WERI-Rb-1 (cell line): ENCODE measurements around the gene FABP6.
A peak's percentile ranks its signal among the peaks of the same experiment; 100 is the strongest.

ENCODE experiments used
- DNase-seq: peaks from one replicate; pipeline ENCODE4 v3.0.0-alpha.2; 2020
- H3K27ac ChIP-seq: fragments of 250-450 bp; sonication (Bioruptor Pico); 2 replicates; pipeline ENCODE4 v1.5.1; 2020; ENCODE audit warnings: mild to moderate bottlenecking, moderate library complexity
- H3K27me3 ChIP-seq: fragments of 250-450 bp; sonication (Bioruptor Pico); 2 replicates; pipeline ENCODE4 v1.5.1; 2021; ENCODE audit warnings: mild to moderate bottlenecking, low read depth, moderate library complexity; ENCODE audit not compliant: insufficient read depth, severe bottlenecking
- H3K36me3 ChIP-seq: fragments of 250-450 bp; sonication (Bioruptor Pico); 2 replicates; pipeline ENCODE4 v1.5.1; 2020; ENCODE audit warnings: mild to moderate bottlenecking, moderate library complexity
- H3K4me3 ChIP-seq: 2 replicates; pipeline ENCODE4 v1.5.1; 2011; ENCODE audit warnings: low read depth, mild to moderate bottlenecking, control low read depth, low read length
- H3K9me3 ChIP-seq: fragments of 250-450 bp; sonication (Bioruptor Pico); 2 replicates; pipeline ENCODE4 v1.5.1; 2021; ENCODE audit warnings: mild to moderate bottlenecking, moderate library complexity; ENCODE audit not compliant: severe bottlenecking
- CTCF ChIP-seq: IDR thresholded peaks from 2 replicates; pipeline ENCODE4 v1.5.1; 2011; ENCODE audit warnings: low read depth, mild to moderate bottlenecking, control low read depth, inconsistent platforms, low read length

FABP6 gene

DNA sequence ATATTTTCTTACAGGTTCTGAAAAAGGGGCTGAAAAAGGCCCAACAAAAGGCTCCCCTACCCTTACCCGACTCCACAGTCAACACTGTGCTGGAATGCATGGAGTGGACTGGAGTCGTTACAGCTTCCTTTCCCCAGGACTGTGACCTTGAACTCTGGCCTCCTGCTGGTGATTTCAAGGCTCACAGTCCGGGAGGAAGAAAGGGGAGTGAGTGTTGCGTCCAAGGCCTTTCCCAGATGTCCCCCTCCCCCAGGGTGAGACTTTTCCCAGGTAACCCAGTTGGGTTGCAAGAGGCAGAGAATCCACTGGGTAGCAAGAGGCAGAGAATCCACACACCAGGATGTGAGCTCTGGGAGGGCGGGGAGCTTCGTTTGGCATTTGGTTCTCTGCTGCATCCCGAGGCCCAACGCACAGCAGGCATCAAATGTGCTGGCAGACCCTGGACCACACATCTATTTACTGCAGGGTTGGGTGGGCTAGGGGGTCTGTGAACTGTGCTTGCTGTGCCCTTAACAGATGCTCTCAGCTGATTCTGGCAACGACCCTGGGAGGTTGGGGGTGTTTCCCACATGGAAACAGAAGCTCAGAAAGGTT lies 37.5 kb downstream of the FABP6 start:
- H3K27me3 ChIP-seq: peaks cover 3% of the 10 kb centered on the region
- DNase-seq: no peak
- TF ChIP-seq CTCF: no peak
- peaks cover 2% of the 10 kb centered on the region; the same call in 1 of the 2 replicates for H3K36me3 ChIP-seq
- no peak overlapping the region for H3K27ac ChIP-seq
- no peaks in the 10 kb centered on the region for H3K9me3 ChIP-seq
- no peak overlapping the region for H3K4me3 ChIP-seq

GRCh38 chr5:160268121-160268520 lies 38.8 kb downstream of the FABP6 start:
- no peak overlapping the region for H3K27ac ChIP-seq
- H3K27me3 ChIP-seq: peaks cover 3% of the 10 kb centered on the region
- no peak for TF ChIP-seq CTCF
- H3K9me3 ChIP-seq: no peaks in the 10 kb centered on the region
- H3K4me3 ChIP-seq: no peak overlapping the region
- peaks cover 2% of the 10 kb centered on the region; the same call in 1 of the 2 replicates for H3K36me3 ChIP-seq
- no peak for DNase-seq

DNA sequence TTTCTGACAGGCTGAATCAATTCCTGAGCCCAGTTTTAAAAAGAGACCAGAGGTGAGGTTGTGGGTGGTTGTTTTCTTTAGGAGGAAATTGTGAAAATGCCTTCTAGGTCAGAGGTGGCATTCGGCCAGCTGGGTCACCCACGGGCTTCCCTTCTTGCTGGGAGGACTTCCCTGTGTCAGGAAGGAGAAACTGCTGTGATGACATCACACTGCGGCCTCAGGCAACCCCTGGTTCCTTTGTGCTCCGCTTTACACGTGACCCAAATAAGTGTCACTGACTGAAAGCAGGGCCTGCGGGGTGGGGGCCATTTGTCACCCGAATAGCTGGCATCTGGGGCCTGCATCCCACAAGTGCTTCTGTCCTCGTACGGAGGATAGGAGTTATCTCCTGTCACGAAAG lies 39.7 kb downstream of the FABP6 start:
- no peak overlapping the region for H3K27ac ChIP-seq
- H3K4me3 ChIP-seq: no peak overlapping the region
- DNase-seq: no peak
- TF ChIP-seq CTCF: no peak
- no peaks in the 10 kb centered on the region for H3K9me3 ChIP-seq
- H3K27me3 ChIP-seq: no peaks in the 10 kb centered on the region
- H3K36me3 ChIP-seq: peaks cover 2% of the 10 kb centered on the region; the same call in 1 of the 2 replicates

DNA sequence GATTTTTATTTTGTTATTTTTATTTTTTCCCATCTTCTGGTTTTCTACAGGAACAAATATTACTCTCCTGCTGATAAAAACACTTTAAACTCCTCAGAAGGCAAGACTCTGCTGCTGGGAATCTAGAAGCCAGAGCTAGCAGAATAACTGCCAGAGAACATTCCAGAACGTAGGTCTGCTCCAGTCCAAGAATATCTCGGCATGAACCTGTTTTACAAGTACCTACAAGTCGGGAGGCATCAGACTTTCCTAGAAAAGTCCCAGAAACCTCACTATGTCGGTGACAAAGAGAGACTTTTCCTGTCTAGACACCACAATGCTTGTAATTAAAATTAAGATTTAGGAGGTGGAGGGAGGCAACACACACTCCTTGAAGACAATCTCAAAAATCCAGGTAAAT lies 41.4 kb downstream of the FABP6 start:
- H3K36me3 ChIP-seq: peaks cover 2% of the 10 kb centered on the region; the same call in 1 of the 2 replicates
- TF ChIP-seq CTCF: no peak
- no peak overlapping the region for H3K4me3 ChIP-seq
- peak overlapping the region; percentile 21 for H3K27ac ChIP-seq
- no peak for DNase-seq
- no peaks in the 10 kb centered on the region for H3K27me3 ChIP-seq
- no peaks in the 10 kb centered on the region for H3K9me3 ChIP-seq

DNA sequence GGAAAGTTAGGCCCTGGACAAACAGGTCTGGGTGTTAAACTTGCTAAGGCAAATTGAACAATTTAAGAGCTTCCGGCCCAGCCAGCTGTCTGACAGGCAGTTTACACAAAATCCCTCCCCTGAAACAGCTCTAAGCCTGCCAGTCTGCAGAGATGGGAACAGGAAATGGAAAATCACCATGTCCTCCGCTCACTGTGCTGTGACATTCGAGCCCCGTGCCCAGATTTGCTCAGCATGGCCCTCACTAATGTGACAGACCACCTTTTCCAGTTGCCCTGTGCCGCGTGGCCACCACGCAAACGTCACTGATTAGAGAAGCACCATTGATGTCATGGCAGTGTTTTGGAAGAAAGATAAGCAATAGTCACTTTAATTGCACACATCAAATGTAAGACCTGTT lies 42.1 kb downstream of the FABP6 start:
- TF ChIP-seq CTCF: no peak
- H3K9me3 ChIP-seq: no peaks in the 10 kb centered on the region
- H3K4me3 ChIP-seq: no peak overlapping the region
- H3K36me3 ChIP-seq: peaks cover 2% of the 10 kb centered on the region
- H3K27me3 ChIP-seq: no peaks in the 10 kb centered on the region
- peak; percentile 59 for DNase-seq
- H3K27ac ChIP-seq: peak overlapping the region; percentile 41

- no peaks in the 10 kb centered on the region for H3K27me3 ChIP-seq
- DNase-seq: no peak
- peak overlapping the region; percentile 41 for H3K27ac ChIP-seq
- H3K9me3 ChIP-seq: no peaks in the 10 kb centered on the region
- H3K4me3 ChIP-seq: no peak overlapping the region
- H3K36me3 ChIP-seq: peaks cover 2% of the 10 kb centered on the region
- TF ChIP-seq CTCF: no peak
Observed at GRCh38 chr5:160271836-160272235, 42.5 kb downstream of the FABP6 start.
